ENCODE data around the gene MDK.

- TF ChIP-seq, protein P1, sequence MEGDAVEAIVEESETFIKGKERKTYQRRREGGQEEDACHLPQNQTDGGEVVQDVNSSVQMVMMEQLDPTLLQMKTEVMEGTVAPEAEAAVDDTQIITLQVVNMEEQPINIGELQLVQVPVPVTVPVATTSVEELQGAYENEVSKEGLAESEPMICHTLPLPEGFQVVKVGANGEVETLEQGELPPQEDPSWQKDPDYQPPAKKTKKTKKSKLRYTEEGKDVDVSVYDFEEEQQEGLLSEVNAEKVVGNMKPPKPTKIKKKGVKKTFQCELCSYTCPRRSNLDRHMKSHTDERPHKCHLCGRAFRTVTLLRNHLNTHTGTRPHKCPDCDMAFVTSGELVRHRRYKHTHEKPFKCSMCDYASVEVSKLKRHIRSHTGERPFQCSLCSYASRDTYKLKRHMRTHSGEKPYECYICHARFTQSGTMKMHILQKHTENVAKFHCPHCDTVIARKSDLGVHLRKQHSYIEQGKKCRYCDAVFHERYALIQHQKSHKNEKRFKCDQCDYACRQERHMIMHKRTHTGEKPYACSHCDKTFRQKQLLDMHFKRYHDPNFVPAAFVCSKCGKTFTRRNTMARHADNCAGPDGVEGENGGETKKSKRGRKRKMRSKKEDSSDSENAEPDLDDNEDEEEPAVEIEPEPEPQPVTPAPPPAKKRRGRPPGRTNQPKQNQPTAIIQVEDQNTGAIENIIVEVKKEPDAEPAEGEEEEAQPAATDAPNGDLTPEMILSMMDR (IDR thresholded peaks at IDR 0.05; ENCODE audit: poor library complexity, severe bottlenecking): no peak
- TF ChIP-seq POLR2AphosphoS5 (IDR thresholded peaks at IDR 0.05) (no peak), EZH2 (IDR thresholded peaks at IDR 0.05; ENCODE audit: borderline replicate concordance, insufficient read depth, low read length, poor library complexity, severe bottlenecking) (no peak), MXI1 (conservative IDR thresholded peaks at IDR 0.05; ENCODE audit: poor library complexity, severe bottlenecking) (no peak), TAF1 (IDR thresholded peaks at IDR 0.05; ENCODE audit: low read depth) (no peak), EP300 (conservative IDR thresholded peaks at IDR 0.05; ENCODE audit: poor library complexity, severe bottlenecking) (no peak), SMC3 (conservative IDR thresholded peaks at IDR 0.05; ENCODE audit: poor library complexity) (no peak), RAD21 (conservative IDR thresholded peaks at IDR 0.05) (no peak)
- TF ChIP-seq, protein P2, sequence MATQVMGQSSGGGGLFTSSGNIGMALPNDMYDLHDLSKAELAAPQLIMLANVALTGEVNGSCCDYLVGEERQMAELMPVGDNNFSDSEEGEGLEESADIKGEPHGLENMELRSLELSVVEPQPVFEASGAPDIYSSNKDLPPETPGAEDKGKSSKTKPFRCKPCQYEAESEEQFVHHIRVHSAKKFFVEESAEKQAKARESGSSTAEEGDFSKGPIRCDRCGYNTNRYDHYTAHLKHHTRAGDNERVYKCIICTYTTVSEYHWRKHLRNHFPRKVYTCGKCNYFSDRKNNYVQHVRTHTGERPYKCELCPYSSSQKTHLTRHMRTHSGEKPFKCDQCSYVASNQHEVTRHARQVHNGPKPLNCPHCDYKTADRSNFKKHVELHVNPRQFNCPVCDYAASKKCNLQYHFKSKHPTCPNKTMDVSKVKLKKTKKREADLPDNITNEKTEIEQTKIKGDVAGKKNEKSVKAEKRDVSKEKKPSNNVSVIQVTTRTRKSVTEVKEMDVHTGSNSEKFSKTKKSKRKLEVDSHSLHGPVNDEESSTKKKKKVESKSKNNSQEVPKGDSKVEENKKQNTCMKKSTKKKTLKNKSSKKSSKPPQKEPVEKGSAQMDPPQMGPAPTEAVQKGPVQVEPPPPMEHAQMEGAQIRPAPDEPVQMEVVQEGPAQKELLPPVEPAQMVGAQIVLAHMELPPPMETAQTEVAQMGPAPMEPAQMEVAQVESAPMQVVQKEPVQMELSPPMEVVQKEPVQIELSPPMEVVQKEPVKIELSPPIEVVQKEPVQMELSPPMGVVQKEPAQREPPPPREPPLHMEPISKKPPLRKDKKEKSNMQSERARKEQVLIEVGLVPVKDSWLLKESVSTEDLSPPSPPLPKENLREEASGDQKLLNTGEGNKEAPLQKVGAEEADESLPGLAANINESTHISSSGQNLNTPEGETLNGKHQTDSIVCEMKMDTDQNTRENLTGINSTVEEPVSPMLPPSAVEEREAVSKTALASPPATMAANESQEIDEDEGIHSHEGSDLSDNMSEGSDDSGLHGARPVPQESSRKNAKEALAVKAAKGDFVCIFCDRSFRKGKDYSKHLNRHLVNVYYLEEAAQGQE (IDR thresholded peaks at IDR 0.05; ENCODE audit: borderline replicate concordance): no peak
Observed at GRCh38 chr11:46393231-46393616, 11.8 kb downstream of the MDK start.
